HG03575 (cell line): Measurements from ENCODE around the gene ETFDH.
"Not testable (repeated sequence)": the region's sequence is repeated elsewhere in the genome, so short reads cannot be mapped to it uniquely, and the experiment has no call there.

Source experiments
- ATAC-seq: cut with Tn5 transposase; IDR thresholded peaks from one replicate; pipeline ENCODE4 v1.9.1; 2021; ENCODE audit not compliant: unreplicated experiment, insufficient number of reproducible peaks, low FRiP score; ENCODE audit errors: extremely low read depth

The ETFDH gene

GRCh38 chr4:158739600-158739999 is 67.5 kb downstream of the ETFDH start:
- ATAC-seq, result no peak

- no peak for ATAC-seq
Measured at GRCh38 chr4:158741326-158742021, 69.4 kb downstream of the ETFDH start.

- not testable (repeated sequence) for ATAC-seq
Measured at GRCh38 chr4:158746537-158746936, 74.4 kb downstream of the ETFDH start.

DNA sequence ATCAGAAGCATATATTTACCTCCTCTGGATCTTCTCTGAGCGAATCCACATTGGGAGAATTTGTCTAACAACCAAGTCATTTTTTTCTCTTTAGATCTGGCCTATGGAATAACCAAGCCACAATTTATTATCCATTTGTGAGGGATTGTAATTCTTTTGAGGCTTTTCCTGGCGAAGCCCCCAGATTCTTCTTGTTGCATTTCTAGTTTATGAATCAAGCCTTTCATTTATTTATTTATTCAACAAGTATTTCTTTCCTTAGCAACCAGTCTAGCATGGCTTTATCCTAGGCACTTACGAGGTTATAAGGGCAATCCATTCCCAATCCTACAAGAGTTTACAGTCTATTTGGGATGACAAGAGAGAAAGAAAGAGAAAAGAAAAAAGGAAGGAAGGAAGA is 78.3 kb downstream of the ETFDH start:
- no peak for ATAC-seq

- no peak for ATAC-seq
Measured at GRCh38 chr4:158754385-158755180, 82.5 kb downstream of the ETFDH start.

GRCh38 chr4:158755819-158756218 is 83.7 kb downstream of the ETFDH start:
- ATAC-seq, result not testable (repeated sequence)

DNA sequence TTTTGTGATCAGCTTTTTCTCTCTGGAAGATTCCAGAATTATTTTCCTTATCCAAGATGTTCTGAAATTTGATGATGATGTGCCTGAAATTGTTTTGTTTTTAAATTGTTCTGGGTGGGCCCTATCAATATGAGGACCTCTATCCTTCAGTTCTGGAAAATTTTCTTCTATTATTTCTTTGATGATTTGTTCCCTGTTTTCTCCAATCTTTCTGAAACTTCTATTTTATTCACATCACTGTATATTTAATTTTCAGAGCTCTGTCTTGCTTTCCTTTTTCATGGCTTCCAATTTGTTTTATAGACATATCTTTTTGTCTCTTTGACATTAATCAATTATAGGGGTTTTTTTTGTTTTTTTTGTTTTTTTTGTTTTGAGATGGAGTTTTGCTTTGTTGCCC is 84.5 kb downstream of the ETFDH start:
- no peak for ATAC-seq

GRCh38 chr4:158758142-158758541 is 86.0 kb downstream of the ETFDH start:
- ATAC-seq, result no peak

- no peak for ATAC-seq
Measured at GRCh38 chr4:158758703-158759102, 86.6 kb downstream of the ETFDH start.
